ENCODE results near the gene COMP.

COMP gene

GRCh38 chr19:18790566-18791314, at the start of gene COMP:
TSS of gene COMP (minus strand) at chr19:18791305. CDS start at chr19:18791269, 36 bp downstream.
- Histone ChIP-seq H3K27me3 (ENCODE audit: insufficient read depth, insufficient read length) (peaks cover 92% of the 10 kb centered on the region), H3K4me1 (ENCODE audit: insufficient read depth, insufficient read length) (peaks cover 43% of the 10 kb centered on the region)

GRCh38 chr19:18840288-18841267, 49.5 kb upstream of the COMP start:
- Histone ChIP-seq H3K9me3 (ENCODE audit: insufficient read depth, low read length) (no peaks in the 10 kb centered on the region), H3K27me3 (ENCODE audit: insufficient read depth, insufficient read length) (no peaks in the 10 kb centered on the region), H3K4me3 (ENCODE audit: insufficient read length, low read depth) (no peak overlapping the region), H3K9ac (ENCODE audit: insufficient read length, low read depth) (peak overlapping the region; percentile 29), H3K4me1 (ENCODE audit: insufficient read depth, insufficient read length) (peaks cover 23% of the 10 kb centered on the region), H3K36me3 (ENCODE audit: insufficient read depth, insufficient read length, low read length) (peaks cover 61% of the 10 kb centered on the region)
- DNase-seq (ENCODE audit: low read depth, low spot score) = no peak
- TF ChIP-seq ZNF274 (IDR thresholded peaks at IDR 0.05; ENCODE audit: low read depth, low read length) (no peak), SUZ12 (IDR thresholded peaks at IDR 0.05; ENCODE audit: extremely low read depth, insufficient read depth, insufficient read length) (no peak), YY1 (IDR thresholded peaks at IDR 0.05; ENCODE audit: insufficient read depth, insufficient read length) (no peak)

More at GRCh38 chr19:18790566-18791314, at the start of gene COMP:
- Histone ChIP-seq H3K36me3 (ENCODE audit: insufficient read depth, insufficient read length, low read length) (no peaks in the 10 kb centered on the region), H3K4me3 (ENCODE audit: insufficient read length, low read depth) (peak within 1 kb of the TSS; percentile 40), H3K9ac (ENCODE audit: insufficient read length, low read depth) (peak within 1 kb of the TSS; percentile 74), H3K9me3 (ENCODE audit: insufficient read depth, low read length) (no peaks in the 10 kb centered on the region)
- no peak for DNase-seq (ENCODE audit: low read depth, low spot score)
- TF ChIP-seq ZNF274 (IDR thresholded peaks at IDR 0.05; ENCODE audit: low read depth, low read length) = no peak
- TF ChIP-seq YY1 (IDR thresholded peaks at IDR 0.05; ENCODE audit: insufficient read depth, insufficient read length) = no peak
- TF ChIP-seq SUZ12 (IDR thresholded peaks at IDR 0.05; ENCODE audit: extremely low read depth, insufficient read depth, insufficient read length) = peak; percentile 79

GRCh38 chr19:18839465-18840287, 48.6 kb upstream of the COMP start:
- Histone ChIP-seq H3K9ac (ENCODE audit: insufficient read length, low read depth) (peak overlapping the region; percentile 21), H3K27me3 (ENCODE audit: insufficient read depth, insufficient read length) (no peaks in the 10 kb centered on the region), H3K36me3 (ENCODE audit: insufficient read depth, insufficient read length, low read length) (peaks cover 60% of the 10 kb centered on the region), H3K4me1 (ENCODE audit: insufficient read depth, insufficient read length) (peaks cover 23% of the 10 kb centered on the region), H3K9me3 (ENCODE audit: insufficient read depth, low read length) (no peaks in the 10 kb centered on the region), H3K4me3 (ENCODE audit: insufficient read length, low read depth) (no peak overlapping the region)
- no peak for DNase-seq (ENCODE audit: low read depth, low spot score)
- TF ChIP-seq SUZ12 (IDR thresholded peaks at IDR 0.05; ENCODE audit: extremely low read depth, insufficient read depth, insufficient read length) (no peak), ZNF274 (IDR thresholded peaks at IDR 0.05; ENCODE audit: low read depth, low read length) (no peak), YY1 (IDR thresholded peaks at IDR 0.05; ENCODE audit: insufficient read depth, insufficient read length) (no peak)

- peaks cover 57% of the 10 kb centered on the region for H3K36me3 ChIP-seq (ENCODE audit: insufficient read depth, insufficient read length, low read length)
- no peak overlapping the region for H3K9ac ChIP-seq (ENCODE audit: insufficient read length, low read depth)
- TF ChIP-seq YY1 (IDR thresholded peaks at IDR 0.05; ENCODE audit: insufficient read depth, insufficient read length) (no peak), ZNF274 (IDR thresholded peaks at IDR 0.05; ENCODE audit: low read depth, low read length) (no peak), SUZ12 (IDR thresholded peaks at IDR 0.05; ENCODE audit: extremely low read depth, insufficient read depth, insufficient read length) (no peak)
- no peak overlapping the region for H3K4me3 ChIP-seq (ENCODE audit: insufficient read length, low read depth)
- peaks cover 7% of the 10 kb centered on the region for H3K27me3 ChIP-seq (ENCODE audit: insufficient read depth, insufficient read length)
- H3K4me1 ChIP-seq (ENCODE audit: insufficient read depth, insufficient read length) = peaks cover 4% of the 10 kb centered on the region
- no peak for DNase-seq (ENCODE audit: low read depth, low spot score)
- no peaks in the 10 kb centered on the region for H3K9me3 ChIP-seq (ENCODE audit: insufficient read depth, low read length)
Observed at GRCh38 chr19:18834644-18834984, 43.5 kb upstream of the COMP start.

- TF ChIP-seq SUZ12 (IDR thresholded peaks at IDR 0.05; ENCODE audit: extremely low read depth, insufficient read depth, insufficient read length) = no peak
- H3K27me3 ChIP-seq (ENCODE audit: insufficient read depth, insufficient read length) = peaks cover 7% of the 10 kb centered on the region
- H3K4me3 ChIP-seq (ENCODE audit: insufficient read length, low read depth) = peak overlapping the region; percentile 90
- peak; percentile 23 for DNase-seq (ENCODE audit: low read depth, low spot score)
- H3K4me1 ChIP-seq (ENCODE audit: insufficient read depth, insufficient read length) = no peaks in the 10 kb centered on the region
- peak overlapping the region; percentile 51 for H3K9ac ChIP-seq (ENCODE audit: insufficient read length, low read depth)
- H3K9me3 ChIP-seq (ENCODE audit: insufficient read depth, low read length) = no peaks in the 10 kb centered on the region
- H3K36me3 ChIP-seq (ENCODE audit: insufficient read depth, insufficient read length, low read length) = peaks cover 53% of the 10 kb centered on the region
Observed at GRCh38 chr19:18833849-18834643, 42.9 kb upstream of the COMP start.

GRCh38 chr19:18833141-18833476, 42.0 kb upstream of the COMP start:
- TF ChIP-seq SUZ12 (IDR thresholded peaks at IDR 0.05; ENCODE audit: extremely low read depth, insufficient read depth, insufficient read length) (no peak), ZNF274 (IDR thresholded peaks at IDR 0.05; ENCODE audit: low read depth, low read length) (no peak)
- H3K4me3 ChIP-seq (ENCODE audit: insufficient read length, low read depth) = peak overlapping the region; percentile 90
- peaks cover 9% of the 10 kb centered on the region for H3K27me3 ChIP-seq (ENCODE audit: insufficient read depth, insufficient read length)
- no peak for DNase-seq (ENCODE audit: low read depth, low spot score)
- H3K9me3 ChIP-seq (ENCODE audit: insufficient read depth, low read length) = no peaks in the 10 kb centered on the region
- H3K4me1 ChIP-seq (ENCODE audit: insufficient read depth, insufficient read length) = no peaks in the 10 kb centered on the region
- peak overlapping the region; percentile 95 for H3K9ac ChIP-seq (ENCODE audit: insufficient read length, low read depth)
- peaks cover 52% of the 10 kb centered on the region for H3K36me3 ChIP-seq (ENCODE audit: insufficient read depth, insufficient read length, low read length)

All from NT2/D1 (cell line).